ENCODE data around the gene CYBC1.
A peak's percentile ranks its signal among the peaks of the same experiment; 100 is the strongest.
"Not testable (repeated sequence)": the region's sequence is repeated elsewhere in the genome, so short reads cannot be mapped to it uniquely, and the experiment has no call there.

Gene CYBC1

DNA sequence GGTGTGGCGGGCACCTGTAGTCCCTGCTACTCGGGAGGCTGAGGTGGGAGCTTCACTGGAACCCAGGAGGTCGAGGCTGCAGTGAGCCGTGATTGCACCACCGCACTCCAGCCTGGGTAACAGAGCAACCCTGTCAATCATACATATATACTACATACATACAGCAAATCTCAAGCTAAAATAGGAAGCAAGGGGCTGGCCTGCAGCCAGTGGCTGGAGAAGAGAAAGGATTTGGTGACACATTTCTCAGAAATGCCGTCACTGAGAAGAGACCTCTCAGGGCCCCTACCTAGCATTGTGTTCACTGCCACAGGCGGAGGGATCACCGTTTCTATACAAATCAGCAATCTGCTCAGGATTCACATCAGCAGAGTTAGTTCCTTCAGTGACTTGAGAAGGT lies 24.9 kb upstream of the CYBC1 start:
- DNase-seq: no peak

DNA sequence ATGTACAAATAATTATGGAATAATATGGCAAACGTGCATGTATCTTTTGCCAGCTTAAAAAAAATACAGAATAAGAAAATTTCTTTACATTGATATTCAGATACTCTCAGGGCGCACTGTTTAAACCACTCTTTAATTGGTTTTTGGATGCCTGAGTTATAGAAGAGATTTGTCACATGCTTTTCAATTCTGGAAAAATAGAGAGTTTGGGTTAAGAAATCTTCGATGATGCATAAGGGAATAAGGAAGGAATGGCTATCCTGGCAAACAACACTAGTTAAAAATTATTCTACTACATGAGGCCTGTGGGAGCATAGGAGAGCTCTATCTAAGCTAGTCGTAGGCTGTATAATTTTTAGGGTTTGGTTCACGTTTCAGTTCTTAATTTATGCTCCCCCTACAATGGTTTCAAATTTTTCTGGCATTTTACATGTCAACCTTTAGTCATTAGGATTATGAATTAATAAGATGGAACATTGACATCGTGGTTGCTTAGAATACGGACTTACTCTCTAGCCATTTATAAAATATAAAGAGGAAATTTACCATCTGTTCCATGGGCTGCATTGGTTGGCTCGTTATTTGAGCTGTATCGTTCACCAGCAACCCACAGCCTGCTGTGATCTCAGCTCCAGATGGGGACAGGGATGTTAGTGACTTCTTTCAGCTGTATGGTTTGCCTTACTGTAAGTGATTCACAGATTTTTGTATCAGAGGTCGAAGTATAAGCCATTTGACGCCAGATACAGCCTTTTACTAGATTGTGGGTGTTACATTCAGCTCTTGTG lies 23.9 kb upstream of the CYBC1 start:
- peak; percentile 46 for DNase-seq

DNA sequence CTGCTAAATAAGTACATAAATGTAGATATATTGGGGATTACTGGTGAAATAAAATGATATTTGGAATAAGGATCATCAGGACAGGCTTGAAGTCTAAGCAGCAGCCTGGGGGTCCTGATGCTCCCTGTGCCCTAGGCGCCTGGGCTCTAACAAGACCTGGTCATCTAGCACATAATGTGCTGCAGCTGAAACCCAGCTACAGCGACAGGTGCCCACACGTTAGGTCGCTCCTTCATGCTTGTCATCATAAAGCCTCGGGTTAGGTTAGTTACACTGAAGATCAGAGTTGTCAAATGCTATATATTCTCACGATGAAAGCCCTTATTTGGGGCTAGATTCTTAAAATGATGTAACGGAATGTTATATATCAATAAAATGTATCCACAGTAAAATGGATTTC lies 19.5 kb upstream of the CYBC1 start:
- DNase-seq: no peak

DNA sequence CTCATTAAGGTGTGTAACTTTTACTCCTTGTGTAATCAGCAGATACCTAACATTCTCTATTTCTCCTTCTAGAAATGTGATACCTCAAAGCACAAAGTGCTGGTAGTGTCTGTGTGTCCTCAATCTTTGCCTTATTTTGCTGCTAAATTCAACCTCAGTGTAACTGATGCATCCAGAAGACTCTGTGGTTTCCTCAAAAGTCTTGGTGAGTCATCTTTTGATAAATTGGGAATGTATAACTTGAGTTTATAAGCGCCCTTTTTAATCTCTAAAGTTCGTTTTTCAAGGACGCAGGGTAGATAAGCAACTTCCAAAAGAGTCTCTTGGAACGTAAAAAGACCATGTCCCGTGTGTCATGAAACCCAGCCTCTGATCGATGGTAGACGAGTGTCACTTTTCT lies 18.1 kb upstream of the CYBC1 start:
- DNase-seq: no peak

DNA sequence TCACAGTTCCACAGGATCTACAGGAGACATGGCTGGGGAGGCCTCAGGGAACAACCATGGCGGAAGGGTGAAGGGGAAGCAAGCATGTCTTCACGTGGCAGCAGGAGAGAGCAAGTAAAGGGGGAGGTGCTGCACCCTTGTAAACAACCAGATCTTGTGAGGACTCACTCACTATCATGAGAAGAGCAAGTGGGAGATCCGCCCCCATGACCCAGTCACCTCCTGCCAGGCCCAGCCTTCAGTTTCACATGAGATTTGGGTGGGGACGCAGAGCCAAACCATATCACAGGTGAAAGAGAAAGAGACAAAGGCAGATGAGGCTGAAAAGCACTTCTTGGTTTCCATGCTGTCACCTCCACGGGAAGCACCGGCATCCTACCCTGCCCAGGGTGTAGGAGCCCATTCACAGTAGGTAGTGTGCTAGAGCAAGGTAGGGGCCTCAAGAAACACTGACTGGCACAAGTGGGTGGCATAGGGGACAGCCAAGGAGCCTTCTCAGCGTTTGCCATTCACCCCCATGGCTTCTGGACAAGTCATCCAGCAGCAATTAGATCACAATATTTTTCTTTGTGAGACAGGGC lies 14.6 kb upstream of the CYBC1 start:
- no peak for DNase-seq

DNA sequence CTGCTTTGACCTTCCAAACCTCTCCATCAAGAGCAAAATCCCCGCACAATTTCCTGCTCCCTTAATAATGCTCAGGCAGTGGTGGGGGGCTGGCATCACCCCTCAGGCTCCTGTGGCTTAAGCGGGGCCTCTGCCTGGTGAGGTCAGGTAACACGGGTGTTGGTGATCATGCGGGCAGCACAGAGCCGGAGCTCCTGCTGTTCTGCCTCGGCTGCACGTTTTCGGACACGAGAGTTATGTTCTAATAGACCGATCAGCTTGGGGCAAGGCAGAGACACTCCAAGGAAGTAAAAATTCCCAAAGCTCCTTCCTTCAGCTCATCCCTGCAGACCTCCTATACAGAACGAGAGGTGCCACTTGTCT lies 14.0 kb upstream of the CYBC1 start:
- no peak for DNase-seq

DNA sequence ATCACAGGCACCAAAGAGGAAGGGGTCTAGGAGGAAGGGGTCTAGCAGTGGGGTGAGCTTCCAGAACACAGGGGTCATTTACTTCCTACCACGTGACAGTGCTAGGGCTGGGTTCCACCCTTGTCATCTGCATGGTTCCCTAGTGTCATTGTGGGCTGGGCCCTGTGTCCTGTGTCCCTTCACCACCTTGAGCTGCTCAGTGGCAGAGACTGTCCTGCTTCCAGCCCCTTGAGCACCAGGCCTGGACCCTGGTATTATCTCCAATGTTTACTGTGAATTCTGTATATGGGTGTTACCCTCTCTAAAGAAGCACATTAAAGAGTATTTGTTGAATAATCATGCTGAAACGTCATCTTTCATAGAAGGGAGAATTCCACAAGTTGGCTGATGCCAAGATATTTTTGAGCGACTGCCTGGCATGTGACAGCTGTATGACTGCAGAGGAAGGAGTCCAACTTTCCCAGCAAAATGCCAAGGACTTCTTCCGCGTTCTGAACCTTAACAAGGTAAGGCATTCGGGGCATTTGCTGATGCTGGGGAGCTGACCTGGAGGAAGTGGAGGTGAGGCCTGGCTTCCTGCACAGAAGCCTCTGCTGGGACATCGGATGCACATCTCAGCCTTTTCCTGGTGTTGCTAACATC lies 13.5 kb upstream of the CYBC1 start:
- no peak for DNase-seq

DNA sequence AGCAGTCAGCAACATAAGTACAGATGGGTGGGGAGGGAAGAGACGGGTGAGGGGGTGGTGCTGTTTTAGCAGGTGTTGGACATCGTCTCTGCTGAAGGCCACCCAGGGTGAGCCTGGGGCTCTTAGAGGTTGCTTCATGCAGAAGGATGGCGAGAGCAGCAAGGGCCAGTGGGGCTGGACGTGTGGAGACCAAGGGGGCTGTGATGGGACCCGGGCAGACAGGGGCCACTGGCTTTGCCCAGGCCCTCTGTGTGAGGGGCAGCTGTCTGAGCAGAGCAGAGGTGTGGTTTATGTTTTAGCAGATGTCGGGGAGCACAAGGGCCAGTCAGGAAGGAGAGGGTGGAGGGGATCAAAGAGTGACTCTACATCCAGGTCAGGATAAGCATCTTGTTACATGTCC lies 12.8 kb upstream of the CYBC1 start:
- DNase-seq: no peak

DNA sequence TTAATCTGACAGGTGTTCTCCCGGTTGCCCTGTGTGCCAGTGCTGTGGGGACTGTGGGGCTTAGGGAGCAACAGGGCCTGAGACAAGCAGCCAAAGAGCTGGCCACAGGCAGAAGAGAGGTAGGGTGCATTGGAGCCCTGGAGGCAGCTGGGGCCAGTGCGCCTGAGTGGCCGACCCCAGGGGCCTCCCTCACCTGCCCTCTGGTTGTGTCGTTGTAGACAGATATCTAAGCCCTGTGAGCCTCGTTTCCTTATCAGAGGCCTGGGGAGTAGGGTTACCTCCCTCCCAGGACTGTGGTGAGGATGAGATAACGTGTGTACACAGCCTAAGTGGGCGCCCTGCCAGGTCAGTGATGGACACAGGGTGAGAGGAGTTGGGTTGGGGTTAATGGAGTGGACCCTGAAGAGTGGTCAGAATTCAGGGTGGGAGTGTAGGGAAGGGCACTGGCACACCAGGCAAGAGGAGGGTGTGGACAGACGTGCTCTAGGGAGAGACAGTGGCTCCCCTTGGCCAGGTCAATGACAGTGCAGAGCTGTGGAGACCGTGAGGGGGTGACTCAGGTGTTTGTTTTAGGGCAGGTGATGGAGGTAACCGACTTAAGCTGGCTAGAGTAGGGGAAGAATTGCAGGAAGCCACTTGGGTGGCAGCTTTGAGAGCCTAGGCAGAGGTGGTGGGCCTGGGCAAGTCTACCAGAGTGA lies 11.4 kb upstream of the CYBC1 start:
- DNase-seq: no peak

DNA sequence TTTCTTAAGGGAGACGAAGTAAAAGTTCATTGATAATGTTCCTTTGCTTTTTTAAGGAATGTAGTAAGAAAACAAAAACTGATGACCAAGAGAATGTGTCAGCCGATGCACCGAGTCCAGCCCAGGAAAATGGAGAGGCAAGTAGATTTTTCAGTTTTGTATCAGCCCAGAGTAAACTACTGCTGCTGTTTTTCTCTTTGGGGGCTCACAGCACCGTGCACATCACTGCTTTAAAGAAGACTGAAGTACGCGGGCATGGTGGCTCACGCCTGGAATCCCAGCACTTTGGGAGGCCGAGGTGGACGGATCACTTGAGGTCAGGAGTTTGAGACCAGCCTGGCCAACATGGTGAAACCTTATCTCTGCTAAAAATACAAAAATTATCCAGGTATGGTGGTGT lies 9.4 kb upstream of the CYBC1 start:
- not testable (repeated sequence) for DNase-seq

DNA sequence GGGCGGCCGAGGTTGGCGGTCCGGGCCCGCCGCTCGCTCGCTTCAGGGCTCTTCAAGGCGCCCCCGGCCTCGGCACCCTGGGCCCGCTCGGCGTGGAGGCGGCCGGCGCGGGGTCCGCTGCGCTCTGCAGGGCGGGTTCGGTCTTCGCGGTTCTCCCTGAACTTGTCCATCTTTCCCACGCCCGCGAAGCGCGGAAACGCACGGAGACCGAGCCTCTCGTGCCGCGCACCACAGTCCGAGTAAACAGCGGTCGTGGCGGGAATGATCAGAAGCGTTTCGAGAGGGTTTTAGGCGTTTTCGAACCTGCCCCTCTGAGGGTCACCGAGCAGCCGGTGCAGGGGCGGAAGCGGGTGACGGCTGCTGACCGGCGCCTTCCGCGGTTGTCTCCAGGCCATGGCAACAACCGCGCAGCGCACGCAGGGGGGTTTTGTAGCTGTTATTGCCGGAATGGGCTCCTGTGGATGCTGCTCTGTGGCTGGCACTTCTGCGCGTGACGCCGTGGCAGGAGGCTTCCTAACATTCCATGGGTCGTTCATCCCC lies 8.4 kb upstream of the CYBC1 start:
- DNase-seq: no peak

DNA sequence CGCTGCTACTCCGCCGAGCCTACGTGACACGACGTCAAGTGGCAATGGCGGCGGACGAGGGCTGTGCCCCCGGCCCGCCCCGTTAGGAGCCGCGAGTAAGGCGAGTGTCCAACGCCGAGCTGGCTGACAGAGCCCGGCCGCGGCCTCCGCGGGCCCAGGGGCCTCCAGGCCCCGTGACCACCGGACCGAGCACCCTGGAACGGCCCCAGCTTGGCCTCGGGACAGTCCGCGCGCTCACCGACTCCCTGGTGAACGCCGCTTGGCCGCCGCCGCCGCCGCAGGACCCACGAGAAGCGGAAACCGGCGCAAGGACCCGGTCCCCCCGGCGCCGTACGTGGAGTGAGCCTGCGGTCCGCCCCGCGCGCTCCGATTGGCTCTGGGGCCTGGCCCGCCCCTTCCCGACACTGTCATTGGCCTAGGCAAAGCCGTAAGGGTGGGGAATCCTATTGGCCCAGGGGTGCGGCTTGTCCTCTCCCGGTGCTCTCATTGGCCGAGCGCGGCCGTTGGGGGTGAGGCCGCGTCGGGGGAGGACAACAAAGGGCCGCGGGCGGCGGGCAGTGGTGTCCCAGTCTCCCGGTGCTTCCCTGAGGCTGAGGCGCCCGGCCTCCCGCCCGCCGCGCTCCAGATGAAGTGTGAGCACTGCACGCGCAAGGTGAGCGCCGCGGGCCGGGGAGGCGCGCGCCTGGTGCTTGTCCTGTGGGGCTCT lies 7.8 kb upstream of the CYBC1 start, which contains the start of gene NARF:
Gene NARF, plus strand, starts transcription at position 563 of the 706 bp plus-strand sequence. Its CDS starts 63 bp downstream, at position 626.
- DNase-seq: peak; percentile 97

DNA sequence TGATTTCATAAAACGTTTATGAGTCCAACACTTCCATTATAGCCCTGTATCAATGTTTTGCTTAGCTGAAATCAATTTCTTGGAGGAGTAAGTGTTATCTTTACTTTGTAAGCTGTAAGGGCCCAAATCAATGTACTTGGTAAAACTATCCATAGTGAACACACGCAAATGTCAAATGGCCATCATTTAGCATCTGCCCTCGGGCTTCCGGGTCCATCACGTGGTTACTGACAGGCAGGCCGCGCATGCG lies 7.3 kb upstream of the CYBC1 start:
- peak; percentile 75 for DNase-seq

DNA sequence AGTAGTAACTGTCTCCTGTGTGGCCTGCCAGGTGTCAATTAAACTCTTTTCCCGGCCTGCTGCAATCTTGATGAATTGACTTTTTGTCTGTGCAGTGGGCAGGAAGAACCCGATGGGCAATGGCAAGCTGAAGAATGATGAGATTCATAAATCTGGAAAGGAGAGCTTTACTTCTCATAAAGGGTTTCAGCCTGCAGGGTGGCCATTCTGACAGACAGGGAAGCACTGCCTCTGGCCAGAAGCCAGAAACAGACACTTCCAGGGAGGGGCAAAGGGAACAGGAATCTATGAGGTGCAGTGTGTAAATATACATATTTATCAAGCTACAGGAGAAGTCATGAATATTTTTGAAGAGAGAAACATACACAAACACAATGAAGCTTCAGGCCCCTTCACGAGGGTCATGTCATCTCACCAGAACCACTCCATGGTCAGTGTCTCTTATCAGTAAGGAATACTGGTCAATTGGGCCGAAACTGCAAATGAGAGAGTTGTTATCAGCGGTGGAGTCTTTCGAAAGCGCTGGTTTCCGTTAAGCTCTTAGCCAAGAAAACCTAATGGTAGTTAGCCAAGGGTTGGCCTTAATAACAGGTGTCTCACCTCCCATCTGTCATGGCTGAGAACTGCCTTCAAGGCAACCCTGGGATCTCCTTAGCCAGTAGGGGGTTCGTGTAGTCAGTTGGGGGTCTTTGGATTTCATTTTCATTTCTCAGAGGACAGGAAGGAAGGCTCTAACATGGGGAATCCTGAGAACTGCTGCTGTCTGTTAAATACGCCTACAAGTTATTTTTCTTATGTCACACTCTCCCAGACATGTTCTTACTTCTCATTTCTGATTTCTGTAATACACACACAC lies 6.7 kb upstream of the CYBC1 start:
- DNase-seq: peak; percentile 60

DNA sequence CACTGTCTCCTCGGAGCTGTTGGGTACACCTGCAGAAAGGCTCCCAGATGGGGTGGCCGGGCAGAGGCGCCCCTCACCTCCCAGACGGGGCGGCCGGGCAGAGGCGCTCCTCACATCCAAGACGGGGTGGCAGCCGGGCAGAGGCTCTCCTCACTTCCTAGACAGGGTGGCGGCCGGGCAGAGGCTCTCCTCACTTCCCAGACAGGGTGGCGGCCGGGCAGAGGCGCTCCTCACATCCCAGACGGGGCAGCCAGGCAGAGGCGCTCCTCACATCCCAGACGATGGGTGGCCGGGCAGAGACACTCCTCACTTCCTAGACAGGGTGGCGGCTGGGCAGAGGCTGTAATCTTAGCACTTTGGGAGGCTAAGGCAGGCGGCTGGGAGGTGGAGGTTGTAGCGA lies 3.2 kb upstream of the CYBC1 start:
- DNase-seq: not testable (repeated sequence)

DNA sequence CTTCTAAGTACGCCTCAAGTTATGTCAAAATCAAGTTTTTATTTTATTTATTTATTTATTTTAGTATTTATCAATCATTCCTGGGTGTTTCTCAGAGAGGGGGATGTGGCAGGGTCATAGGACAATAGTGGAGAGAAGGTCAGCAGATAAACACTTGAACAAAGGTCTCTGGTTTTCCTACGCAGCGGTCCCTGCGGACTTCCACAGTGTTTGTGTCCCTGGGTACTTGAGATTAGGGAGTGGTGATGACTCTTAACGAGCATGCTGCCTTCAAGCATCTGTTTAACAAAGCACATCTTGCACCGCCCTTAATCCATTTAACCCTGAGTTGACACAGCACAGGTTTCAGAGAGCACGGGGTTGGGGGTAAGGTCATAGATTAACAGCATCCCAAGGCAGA lies 2.6 kb upstream of the CYBC1 start:
- not testable (repeated sequence) for DNase-seq

DNA sequence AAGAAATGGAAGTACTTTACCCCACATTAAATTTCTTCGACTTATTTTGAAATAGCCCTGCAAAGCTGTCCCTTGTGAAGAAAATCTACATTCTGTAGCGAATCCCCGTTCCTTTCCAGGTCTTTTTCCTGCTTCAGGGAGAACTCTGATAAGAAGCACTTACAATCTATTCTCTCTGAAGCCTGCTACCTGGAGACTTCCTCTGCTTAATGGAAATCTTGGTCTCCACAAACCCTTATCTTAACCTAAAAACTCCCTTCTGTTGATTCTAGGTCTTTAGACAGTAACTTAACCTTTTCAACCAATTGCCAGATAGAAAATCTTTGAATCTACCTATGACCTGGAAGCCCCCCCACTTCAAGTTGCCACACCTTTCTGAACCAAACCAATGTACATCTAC lies 1.6 kb upstream of the CYBC1 start:
- no peak for DNase-seq

DNA sequence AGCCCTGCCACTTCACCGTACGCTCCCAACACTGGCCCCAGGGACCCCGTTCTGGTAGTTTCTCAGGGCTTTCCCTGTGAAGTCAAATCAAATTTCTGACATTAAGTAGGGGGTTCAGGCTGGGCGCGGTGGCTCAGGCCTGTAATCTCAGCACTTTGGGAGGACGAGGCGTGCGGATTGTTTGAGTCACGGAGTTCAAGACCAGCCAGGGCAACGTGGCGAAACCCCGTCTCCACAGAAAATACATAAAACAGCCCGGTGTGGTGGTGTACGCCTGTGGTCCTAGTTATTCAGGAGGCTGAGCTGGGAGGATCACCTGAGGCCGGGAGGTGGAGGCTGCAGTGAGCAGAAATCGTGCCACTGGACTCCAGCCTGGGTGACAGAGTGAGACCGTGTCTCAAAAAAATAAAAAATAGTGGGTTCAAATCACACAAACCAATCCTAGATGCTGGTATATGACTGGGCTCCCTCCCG lies 632 bp downstream of the CYBC1 start:
- DNase-seq: no peak

DNA sequence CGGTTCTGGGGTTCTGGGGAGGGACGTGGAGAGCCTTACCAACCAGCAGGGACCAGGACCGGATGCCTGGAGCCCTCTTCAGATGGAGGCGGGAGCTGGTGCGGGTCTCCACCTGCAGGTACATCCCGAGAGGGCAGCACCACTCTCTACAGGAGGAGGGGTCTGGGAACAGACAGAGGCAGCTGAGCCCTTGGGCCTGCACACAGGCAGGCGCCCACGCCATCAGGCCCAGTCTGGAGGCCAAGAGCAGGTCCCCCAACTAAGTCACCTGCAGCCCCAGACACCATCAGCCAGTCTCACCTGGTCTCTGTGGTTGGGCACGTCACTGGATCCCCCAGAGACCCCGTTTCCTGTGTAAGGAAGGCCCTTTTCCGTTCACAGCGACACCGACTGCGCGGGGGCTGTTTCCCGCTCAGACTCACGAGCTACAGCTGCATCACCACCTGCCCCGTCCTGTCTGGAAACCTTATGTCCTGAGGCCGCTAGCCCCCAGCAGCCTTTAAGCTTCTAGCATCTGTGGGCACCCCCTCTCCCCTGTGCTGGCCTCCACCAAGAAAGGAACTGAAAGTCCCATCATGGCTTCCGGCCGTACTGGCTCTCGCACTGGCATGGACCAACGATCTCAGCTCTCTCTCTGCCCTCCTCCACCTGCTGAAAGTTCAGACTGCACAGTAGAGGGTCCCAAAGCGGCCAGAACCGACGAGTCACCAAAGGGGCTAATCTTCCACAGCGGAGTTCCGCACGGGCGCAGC lies 1.2 kb downstream of the CYBC1 start:
- DNase-seq: no peak

DNA sequence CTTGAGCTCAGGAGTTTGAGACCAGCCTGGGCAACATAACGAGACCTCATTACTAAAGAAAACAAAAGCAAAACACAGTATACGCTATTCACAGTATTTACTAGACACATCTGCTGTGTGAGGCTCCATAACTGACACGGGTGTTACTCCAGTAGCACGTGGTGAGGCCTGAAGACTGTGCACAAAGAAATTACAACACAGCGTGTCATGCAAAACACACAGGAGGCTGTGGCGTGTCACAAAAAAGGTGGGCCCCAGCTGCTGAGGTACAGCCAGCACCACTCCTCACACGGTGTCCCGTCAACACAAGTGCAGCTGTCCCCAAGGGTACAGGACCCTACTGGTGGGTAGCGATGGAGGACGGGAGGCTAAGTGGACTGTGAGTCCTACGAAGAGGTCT lies 2.7 kb downstream of the CYBC1 start:
- DNase-seq: no peak

DNA sequence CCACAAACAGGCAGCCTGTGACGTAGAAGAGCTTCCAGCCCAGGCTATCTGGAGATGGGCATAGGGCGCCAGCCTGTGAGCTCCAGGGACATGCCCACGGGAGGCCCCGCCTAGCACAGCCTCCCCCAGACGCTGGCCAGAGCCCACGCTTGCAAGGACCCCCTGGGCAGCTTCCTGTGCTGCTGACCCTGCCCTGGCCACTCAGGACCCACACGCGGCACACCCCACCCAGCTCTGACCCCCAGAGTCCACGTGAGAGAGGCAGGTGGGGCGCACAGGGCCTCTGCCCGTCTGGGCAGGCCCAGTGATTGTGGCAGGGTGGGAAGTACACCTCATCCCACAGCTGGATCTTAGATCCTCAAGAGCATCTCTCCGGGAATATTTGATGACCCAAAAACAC lies 3.9 kb downstream of the CYBC1 start:
- no peak for DNase-seq

Data from DMS 273 treated with DMSO at 0.1 percent for 48 hours (cell line).